Urothelium cell line (cell line): Measurements from ENCODE around the gene ATOX1.
A peak's percentile ranks its signal among the peaks of the same experiment; 100 is the strongest.
"Not testable (repeated sequence)": the region's sequence is repeated elsewhere in the genome, so short reads cannot be mapped to it uniquely, and the experiment has no call there.

Experiments
- DNase-seq: peaks from one replicate; pipeline ENCODE4 v3.0.0; 2011; ENCODE audit warnings: low spot score, mixed read lengths
- FAIRE-seq: peaks from 2 replicates; lab custom pipeline; 2011; peaks lifted over from hg19 to GRCh38; lab: Jason Lieb, UNC

ATOX1 gene

GRCh38 chr5:151734064-151734408, 24.4 kb downstream of the ATOX1 start:
- FAIRE-seq (no peak), DNase-seq (no peak)

- no peak for DNase-seq
Observed at GRCh38 chr5:151733358-151734063, 24.9 kb downstream of the ATOX1 start.

GRCh38 chr5:151730381-151730780, 28.1 kb downstream of the ATOX1 start:
- no peak for FAIRE-seq
- DNase-seq, result no peak

More at GRCh38 chr5:151733358-151734063, 24.9 kb downstream of the ATOX1 start:
- FAIRE-seq, result no peak

GRCh38 chr5:151729597-151729996, 28.8 kb downstream of the ATOX1 start:
- FAIRE-seq, DNase-seq: not testable (repeated sequence)

- FAIRE-seq (no peak), DNase-seq (no peak)
Observed at GRCh38 chr5:151724360-151724759, 34.1 kb downstream of the ATOX1 start.

GRCh38 chr5:151722546-151722945, 35.9 kb downstream of the ATOX1 start:
- DNase-seq, result no peak
- FAIRE-seq, result no peak

GRCh38 chr5:151721812-151722391, 36.5 kb downstream of the ATOX1 start:
- no peak for FAIRE-seq
- no peak for DNase-seq

- DNase-seq (no peak), FAIRE-seq (peak; percentile 35)
Observed at GRCh38 chr5:151721087-151721646, 37.3 kb downstream of the ATOX1 start.

GRCh38 chr5:151720215-151720614, 38.2 kb downstream of the ATOX1 start:
- DNase-seq, result no peak
- peak; percentile 17 for FAIRE-seq

GRCh38 chr5:151719228-151720000, 39.0 kb downstream of the ATOX1 start:
- DNase-seq, result no peak
- no peak for FAIRE-seq

- DNase-seq (no peak), FAIRE-seq (no peak)
Observed at GRCh38 chr5:151718646-151719045, 39.8 kb downstream of the ATOX1 start.

- DNase-seq (no peak), FAIRE-seq (no peak)
Observed at GRCh38 chr5:151718153-151718552, 40.3 kb downstream of the ATOX1 start.

- DNase-seq, result no peak
- no peak for FAIRE-seq
Observed at GRCh38 chr5:151717416-151717815, 41.0 kb downstream of the ATOX1 start.

GRCh38 chr5:151709109-151709735, 49.2 kb downstream of the ATOX1 start:
- FAIRE-seq (no peak), DNase-seq (no peak)

GRCh38 chr5:151708126-151708525, 50.3 kb downstream of the ATOX1 start:
- no peak for DNase-seq
- no peak for FAIRE-seq

GRCh38 chr5:151707567-151707966, 50.9 kb downstream of the ATOX1 start:
- FAIRE-seq (no peak), DNase-seq (no peak)

- DNase-seq, result no peak
- FAIRE-seq, result no peak
Observed at GRCh38 chr5:151706906-151707305, 51.5 kb downstream of the ATOX1 start.

- FAIRE-seq, result no peak
Observed at GRCh38 chr5:151703780-151704179, 54.7 kb downstream of the ATOX1 start.

GRCh38 chr5:151703227-151703626, 55.2 kb downstream of the ATOX1 start:
- FAIRE-seq, result no peak

More at GRCh38 chr5:151703780-151704179, 54.7 kb downstream of the ATOX1 start:
- DNase-seq, result no peak

GRCh38 chr5:151700820-151701219, 57.6 kb downstream of the ATOX1 start:
- no peak for FAIRE-seq
- DNase-seq, result no peak

More at GRCh38 chr5:151703227-151703626, 55.2 kb downstream of the ATOX1 start:
- DNase-seq, result no peak

GRCh38 chr5:151700296-151700695, 58.1 kb downstream of the ATOX1 start:
- DNase-seq, result no peak
- FAIRE-seq, result no peak
